DOHH2 (cell line): ENCODE data around the gene THSD7A.

Experiments
- H3F3A ChIP-seq: fragments of 200-600 bp; sonication (generic), shearing (Covaris generic); 2 replicates; pipeline ENCODE4 v1.6.0; 2016; ENCODE audit warnings: antibody characterized with exemption, mild to moderate bottlenecking; ENCODE audit not compliant: control insufficient read depth, insufficient read depth
- H3K27ac ChIP-seq: fragments of 200-600 bp; sonication (generic); 2 replicates; pipeline ENCODE4 v1.5.1; 2014; ENCODE audit warnings: low read depth, mild to moderate bottlenecking, low read length, moderate library complexity
- H3K27me3 ChIP-seq: fragments of 200-600 bp; sonication (generic); 2 replicates; pipeline ENCODE4 v1.6.1; 2014; ENCODE audit warnings: mild to moderate bottlenecking, low read length, mixed read lengths; ENCODE audit not compliant: control insufficient read depth
- H3K36me3 ChIP-seq: fragments of 200-600 bp; sonication (generic); 2 replicates; pipeline ENCODE4 v1.6.1; 2014; ENCODE audit warnings: mild to moderate bottlenecking, low read length, moderate library complexity, mixed read lengths; ENCODE audit not compliant: control insufficient read depth
- H3K4me1 ChIP-seq: fragments of 200-600 bp; sonication (generic); 2 replicates; pipeline ENCODE4 v1.6.1; 2014; ENCODE audit warnings: mild to moderate bottlenecking, low read length, mixed read lengths; ENCODE audit not compliant: control insufficient read depth
- H3K4me2 ChIP-seq: fragments of 200-600 bp; sonication (generic); 2 replicates; pipeline ENCODE4 v1.6.0; 2014; ENCODE audit warnings: mild to moderate bottlenecking, low read length, moderate library complexity
- H3K4me3 ChIP-seq: fragments of 200-600 bp; sonication (generic); 2 replicates; pipeline ENCODE4 v1.5.1; 2014; ENCODE audit warnings: mild to moderate bottlenecking, low read length, mixed read lengths
- H3K79me2 ChIP-seq: fragments of 200-600 bp; sonication (generic); 2 replicates; pipeline ENCODE4 v1.6.1; 2014; ENCODE audit warnings: mild to moderate bottlenecking, low read length, mixed read lengths; ENCODE audit not compliant: control insufficient read depth
- H3K9me2 ChIP-seq: fragments of 200-600 bp; sonication (generic); replicated peaks from 2 replicates; pipeline ENCODE4 v1.6.1; 2014; ENCODE audit warnings: mild to moderate bottlenecking, low read length, mixed read lengths; ENCODE audit not compliant: control insufficient read depth
- H3K9me3 ChIP-seq: fragments of 200-600 bp; sonication (generic); 2 replicates; pipeline ENCODE4 v1.6.1; 2014; ENCODE audit warnings: antibody characterized with exemption, low read length, mixed read lengths; ENCODE audit not compliant: control insufficient read depth, insufficient read depth
- H4K20me1 ChIP-seq: fragments of 200-600 bp; sonication (generic); 2 replicates; pipeline ENCODE4 v1.6.0; 2014; ENCODE audit warnings: low read depth, mild to moderate bottlenecking, antibody characterized with exemption, low read length, moderate library complexity; ENCODE audit not compliant: control insufficient read depth, insufficient read depth
- CTCF ChIP-seq: fragments of 200-600 bp; sonication (generic); IDR thresholded peaks from one replicate; pipeline ENCODE4 v1.5.1; 2014; ENCODE audit warnings: antibody characterized with exemption, mild to moderate bottlenecking, low read depth, low read length; ENCODE audit not compliant: poor library complexity, severe bottlenecking
- EZH2phosphoT487 ChIP-seq: fragments of 200-600 bp; sonication (generic); IDR thresholded peaks from 2 replicates; pipeline ENCODE4 v1.6.1; 2017; ENCODE audit warnings: borderline replicate concordance, mild to moderate bottlenecking, antibody characterized with exemption, low read length, moderate library complexity, mixed read lengths

Gene THSD7A

GRCh38 chr7:11538751-11539299 lies 293.2 kb downstream of the THSD7A start:
- Histone ChIP-seq H3K27me3 (no peaks in the 10 kb centered on the region), H3F3A (no peaks in the 10 kb centered on the region), H3K4me1 (no peaks in the 10 kb centered on the region), H3K4me3 (no peak overlapping the region), H3K27ac (no peak overlapping the region), H4K20me1 (no peaks in the 10 kb centered on the region), H3K79me2 (no peaks in the 10 kb centered on the region), H3K4me2 (no peak overlapping the region), H3K9me2 (no peaks in the 10 kb centered on the region), H3K36me3 (no peaks in the 10 kb centered on the region), H3K9me3 (no peaks in the 10 kb centered on the region)
- no peak for TF ChIP-seq EZH2phosphoT487
- no peak for TF ChIP-seq CTCF

- Histone ChIP-seq H3K36me3 (no peaks in the 10 kb centered on the region), H3K4me3 (no peak overlapping the region), H3K9me2 (no peaks in the 10 kb centered on the region), H4K20me1 (no peaks in the 10 kb centered on the region), H3K27ac (no peak overlapping the region), H3K9me3 (no peaks in the 10 kb centered on the region), H3F3A (no peaks in the 10 kb centered on the region), H3K4me2 (no peak overlapping the region), H3K79me2 (no peaks in the 10 kb centered on the region), H3K4me1 (no peaks in the 10 kb centered on the region), H3K27me3 (no peaks in the 10 kb centered on the region)
- no peak for TF ChIP-seq EZH2phosphoT487
- TF ChIP-seq CTCF = no peak
Observed at GRCh38 chr7:11533229-11533820, 298.7 kb downstream of the THSD7A start.

GRCh38 chr7:11529382-11529781 lies 302.6 kb downstream of the THSD7A start:
- no peaks in the 10 kb centered on the region for H4K20me1 ChIP-seq
- H3K4me3 ChIP-seq = no peak overlapping the region
- no peak overlapping the region for H3K27ac ChIP-seq
- no peaks in the 10 kb centered on the region for H3F3A ChIP-seq
- no peaks in the 10 kb centered on the region for H3K27me3 ChIP-seq
- no peaks in the 10 kb centered on the region for H3K79me2 ChIP-seq
- no peak overlapping the region for H3K4me2 ChIP-seq
- H3K4me1 ChIP-seq = no peaks in the 10 kb centered on the region
- no peaks in the 10 kb centered on the region for H3K36me3 ChIP-seq
- TF ChIP-seq EZH2phosphoT487 = no peak
- no peak for TF ChIP-seq CTCF
- no peaks in the 10 kb centered on the region for H3K9me2 ChIP-seq
- H3K9me3 ChIP-seq = no peaks in the 10 kb centered on the region
